Ascending aorta (tissue), 2 donors: ENCODE measurements around the gene PHLDB3. TPM values are rescaled to one million over a fixed set of nuclear protein-coding genes. Genes with fewer than 3 reads are reported as not detected.
"Not testable (repeated sequence)": the region's sequence is repeated elsewhere in the genome, so short reads cannot be mapped to it uniquely, and the experiment has no call there.

Experiments used
- DNase-seq, 2 donors: peaks; one replicate each; pipeline ENCODE4 v3.0.0-alpha.2; 2019; ENCODE audit warnings: low spot score in 2 of 2
- H3K27ac ChIP-seq, 2 donors: fragments of 200-600 bp; sonication (generic); one replicate each; pipeline ENCODE4 v1.5.1; 2016 to 2017; ENCODE audit warnings: mild to moderate bottlenecking in 1 of 2
- H3K27me3 ChIP-seq: fragments of 200-600 bp; sonication (generic); one replicate; pipeline ENCODE4 v1.5.1; 2017
- H3K36me3 ChIP-seq, 2 donors: fragments of 200-600 bp; sonication (generic); one replicate each; pipeline ENCODE4 v1.5.1; 2016
- H3K4me1 ChIP-seq, 2 donors: fragments of 200-600 bp; sonication (generic); one replicate each; pipeline ENCODE4 v1.5.1; 2016 to 2017; ENCODE audit warnings: mild to moderate bottlenecking in 1 of 2
- H3K4me3 ChIP-seq, 2 donors: fragments of 200-600 bp; sonication (generic); one replicate each; pipeline ENCODE4 v1.5.1; 2016 to 2017; ENCODE audit warnings: mild to moderate bottlenecking in 1 of 2
- H3K9me3 ChIP-seq, 2 donors: fragments of 200-600 bp; sonication (generic); one replicate each; pipeline ENCODE4 v1.5.1; 2016
- intact Hi-C: fragments of 100-400 bp; cut with DNase I; formaldehyde crosslinking; loops from one replicate; pipeline ENCODE4 v1.15.1; 2023
- total RNA-seq: library from RNA; depleted of rRNA; stranded (reverse); fragments of >200 nt; gene quantifications from one replicate; pipeline ENCODE4 v1.1.0, GENCODE V29; 2016
- TF ChIP-seq, protein P1 (sequence below), 3 experiments: fragments of 200-600 bp in 2 of 3; fragments of 450-650 bp in 1 of 3; sonication (generic) in 2 of 3; IDR thresholded peaks; one replicate each; pipeline ENCODE4 v1.5.1; 2016 to 2019; ENCODE audit warnings: antibody characterized with exemption in 3 of 3, mild to moderate bottlenecking in 1 of 3, moderate library complexity in 1 of 3

PHLDB3 gene
- total RNA-seq, 1 donor from 2014 or later: 1.8 TPM

DNA sequence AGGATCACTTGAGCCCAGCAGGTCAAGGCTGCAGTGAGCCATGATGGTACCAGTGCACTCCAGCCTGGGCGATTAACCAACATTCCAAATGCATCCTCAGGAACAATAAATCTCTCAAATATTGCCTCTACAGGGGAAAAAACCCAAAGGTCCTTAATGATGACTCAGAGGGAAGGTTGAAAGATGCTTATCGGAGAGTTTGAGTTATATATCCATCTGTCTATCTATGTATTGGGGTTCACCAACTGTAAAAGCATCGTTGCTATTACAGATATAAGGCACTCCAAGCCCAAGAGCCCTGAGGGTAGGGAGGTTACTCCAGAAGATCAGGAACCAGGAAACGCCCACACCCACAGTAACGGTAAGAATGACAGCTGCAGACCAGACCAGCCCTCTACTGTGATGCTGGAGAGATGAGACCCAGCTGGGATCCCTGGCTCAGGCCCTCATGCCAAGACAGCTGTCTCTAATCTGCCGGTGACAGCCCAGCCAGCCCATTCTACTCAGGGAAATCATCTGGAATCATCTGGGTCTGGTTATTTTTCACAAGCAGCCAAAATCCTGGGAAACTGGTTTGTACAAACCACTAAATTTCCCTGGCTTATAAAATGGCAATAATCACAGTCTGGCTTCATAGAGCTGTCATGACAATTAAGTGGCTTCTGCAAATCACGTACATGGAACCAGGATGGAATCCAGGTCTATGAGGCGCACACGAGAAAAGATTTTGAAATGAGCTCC is 66.1 kb downstream of the PHLDB3 start:
- no peak overlapping the region for H3K27ac ChIP-seq

DNA sequence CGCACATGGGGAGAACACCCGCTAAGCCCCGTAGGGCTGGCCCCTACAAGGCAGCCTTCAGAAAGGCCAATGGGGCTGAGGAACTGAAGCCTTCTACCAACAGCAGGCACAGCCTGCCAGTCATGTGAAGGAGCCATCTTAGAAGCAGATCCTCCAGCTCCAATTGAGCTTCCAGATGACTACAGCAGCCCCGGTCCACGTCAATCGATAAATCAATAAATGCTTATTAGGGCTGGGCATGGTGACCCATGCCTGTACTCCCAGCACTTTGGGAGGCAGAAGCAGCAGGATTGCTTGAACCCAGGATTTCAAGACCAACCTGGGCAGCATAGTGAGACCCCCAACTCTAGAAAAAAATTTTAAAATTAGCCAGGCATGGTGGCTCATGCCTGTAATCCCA is 66.8 kb downstream of the PHLDB3 start:
- no peak overlapping the region for H3K27ac ChIP-seq
- no peaks in the 10 kb centered on the region for H3K36me3 ChIP-seq
- no peaks in the 10 kb centered on the region for H3K27me3 ChIP-seq
- TF ChIP-seq, protein P1, sequence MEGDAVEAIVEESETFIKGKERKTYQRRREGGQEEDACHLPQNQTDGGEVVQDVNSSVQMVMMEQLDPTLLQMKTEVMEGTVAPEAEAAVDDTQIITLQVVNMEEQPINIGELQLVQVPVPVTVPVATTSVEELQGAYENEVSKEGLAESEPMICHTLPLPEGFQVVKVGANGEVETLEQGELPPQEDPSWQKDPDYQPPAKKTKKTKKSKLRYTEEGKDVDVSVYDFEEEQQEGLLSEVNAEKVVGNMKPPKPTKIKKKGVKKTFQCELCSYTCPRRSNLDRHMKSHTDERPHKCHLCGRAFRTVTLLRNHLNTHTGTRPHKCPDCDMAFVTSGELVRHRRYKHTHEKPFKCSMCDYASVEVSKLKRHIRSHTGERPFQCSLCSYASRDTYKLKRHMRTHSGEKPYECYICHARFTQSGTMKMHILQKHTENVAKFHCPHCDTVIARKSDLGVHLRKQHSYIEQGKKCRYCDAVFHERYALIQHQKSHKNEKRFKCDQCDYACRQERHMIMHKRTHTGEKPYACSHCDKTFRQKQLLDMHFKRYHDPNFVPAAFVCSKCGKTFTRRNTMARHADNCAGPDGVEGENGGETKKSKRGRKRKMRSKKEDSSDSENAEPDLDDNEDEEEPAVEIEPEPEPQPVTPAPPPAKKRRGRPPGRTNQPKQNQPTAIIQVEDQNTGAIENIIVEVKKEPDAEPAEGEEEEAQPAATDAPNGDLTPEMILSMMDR (IDR thresholded peaks at IDR 0.05): no peak
- no peaks in the 10 kb centered on the region for H3K4me1 ChIP-seq
- no peak overlapping the region for H3K4me3 ChIP-seq
- DNase-seq: no peak
- H3K9me3 ChIP-seq: no peaks in the 10 kb centered on the region
- intact Hi-C loops: no loop called here

More for the DNA sequence above, 66.1 kb downstream of the PHLDB3 start:
- no peak overlapping the region for H3K4me3 ChIP-seq
- TF ChIP-seq, protein P1 (IDR thresholded peaks at IDR 0.05): no peak
- intact Hi-C loops: no loop called here
- H3K4me1 ChIP-seq: no peaks in the 10 kb centered on the region
- H3K36me3 ChIP-seq: no peaks in the 10 kb centered on the region
- H3K9me3 ChIP-seq: no peaks in the 10 kb centered on the region
- no peak for DNase-seq
- no peaks in the 10 kb centered on the region for H3K27me3 ChIP-seq

DNA sequence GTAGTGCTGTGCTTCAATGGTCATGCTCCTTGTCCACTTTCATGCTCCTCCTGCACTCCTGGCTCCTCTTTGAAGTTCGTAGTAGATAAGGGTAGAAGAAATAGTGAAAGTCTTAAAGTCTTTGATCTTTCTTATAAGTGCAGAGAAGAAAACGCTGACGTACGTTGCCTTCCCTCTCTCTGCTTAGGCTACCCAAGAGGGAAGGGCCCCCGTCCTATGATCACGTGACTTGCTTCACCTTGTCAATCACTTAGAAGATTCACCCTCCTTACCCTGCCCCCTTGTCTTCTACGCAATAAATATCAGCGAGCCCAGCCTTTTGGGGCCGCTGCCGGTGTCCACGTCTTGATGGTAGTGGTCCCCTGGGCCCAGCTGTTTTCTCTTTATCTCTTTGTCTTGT is 67.3 kb downstream of the PHLDB3 start:
- H3K9me3 ChIP-seq, H3K36me3 ChIP-seq, DNase-seq, H3K27me3 ChIP-seq, H3K4me3 ChIP-seq, H3K4me1 ChIP-seq, H3K27ac ChIP-seq, intact Hi-C loops: not testable (repeated sequence)

DNA sequence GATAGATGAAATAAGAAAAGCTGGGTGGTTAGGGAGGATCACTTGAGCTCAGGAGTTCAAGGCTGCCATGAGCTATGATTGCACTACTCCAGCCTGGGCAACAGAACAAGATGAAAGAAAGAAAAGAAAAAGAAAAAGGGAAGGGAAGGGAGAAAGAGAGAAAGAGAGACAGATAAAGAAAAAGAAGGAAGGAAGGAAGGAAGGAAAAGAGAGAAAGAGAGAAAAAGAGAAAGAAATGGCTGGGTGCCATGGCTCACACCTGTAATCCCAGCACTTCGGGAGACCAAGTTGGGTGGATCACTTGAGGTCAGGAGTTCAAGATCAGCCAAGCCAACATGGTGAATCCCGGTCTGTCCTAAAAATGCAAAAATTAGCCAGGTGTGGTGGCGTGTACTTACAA is 68.8 kb downstream of the PHLDB3 start:
- H3K27me3 ChIP-seq: no peaks in the 10 kb centered on the region
- no peaks in the 10 kb centered on the region for H3K36me3 ChIP-seq
- H3K9me3 ChIP-seq: no peaks in the 10 kb centered on the region
- TF ChIP-seq, protein P1 (IDR thresholded peaks at IDR 0.05): no peak
- intact Hi-C loops: no loop called here
- no peaks in the 10 kb centered on the region for H3K4me1 ChIP-seq
- no peak overlapping the region for H3K27ac ChIP-seq
- DNase-seq: no peak
- no peak overlapping the region for H3K4me3 ChIP-seq

DNA sequence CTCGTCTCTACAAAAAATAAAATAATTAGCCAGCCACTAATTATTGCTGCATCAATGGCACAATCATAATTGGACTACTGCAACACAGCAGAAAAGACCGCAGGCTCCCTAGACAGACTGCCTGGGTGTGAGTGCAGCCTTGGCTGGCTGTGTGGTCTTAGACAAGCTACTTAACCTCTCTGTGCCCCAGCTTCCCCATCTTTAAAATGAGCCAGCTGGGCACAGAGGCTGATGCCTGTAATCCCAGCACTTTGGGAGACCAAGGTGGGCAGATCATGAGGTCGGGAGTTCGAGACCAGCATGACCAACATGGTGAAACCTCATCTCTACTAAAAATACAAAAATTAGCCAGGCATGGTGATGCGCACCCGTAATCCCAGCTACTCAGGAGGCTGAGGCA is 70.9 kb downstream of the PHLDB3 start:
- no peaks in the 10 kb centered on the region for H3K27me3 ChIP-seq
- intact Hi-C loops: no loop called here
- no peaks in the 10 kb centered on the region for H3K36me3 ChIP-seq
- no peaks in the 10 kb centered on the region for H3K4me1 ChIP-seq
- H3K9me3 ChIP-seq: no peaks in the 10 kb centered on the region
- DNase-seq: no peak
- TF ChIP-seq, protein P1 (IDR thresholded peaks at IDR 0.05): no peak
- no peak overlapping the region for H3K4me3 ChIP-seq
- no peak overlapping the region for H3K27ac ChIP-seq

DNA sequence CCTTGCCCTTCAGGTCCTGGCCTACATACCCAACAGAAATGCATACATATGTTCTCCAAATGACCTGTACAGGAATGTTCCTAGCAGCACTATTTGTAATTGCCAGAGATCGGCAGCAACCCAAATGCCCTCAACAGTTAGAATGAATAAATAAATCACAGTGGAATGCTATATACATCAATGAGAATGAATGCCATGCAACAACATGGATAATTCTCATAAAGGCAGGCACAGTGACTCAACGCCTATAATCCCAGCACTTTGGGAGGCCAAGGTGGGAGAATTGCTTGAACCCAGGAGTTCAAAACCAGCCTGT is 71.2 kb downstream of the PHLDB3 start:
- TF ChIP-seq, protein P1 (IDR thresholded peaks at IDR 0.05): no peak
- Histone ChIP-seq H3K27me3 (no peaks in the 10 kb centered on the region), H3K4me3 (no peak overlapping the region), H3K27ac (no peak overlapping the region), H3K4me1 (no peaks in the 10 kb centered on the region), H3K36me3 (no peaks in the 10 kb centered on the region), H3K9me3 (no peaks in the 10 kb centered on the region)
- intact Hi-C loops: no loop called here
- no peak for DNase-seq
